Endodermal cell (in vitro differentiated cells): Measurements from ENCODE around the gene FLAD1. TPM values are rescaled to one million over a fixed set of nuclear protein-coding genes. Genes with fewer than 3 reads are reported as not detected.

Experiments used
- DNase-seq: peaks from one replicate; pipeline ENCODE4 v3.0.0-alpha.2; 2017
- H3K27ac ChIP-seq: 2 replicates; pipeline ENCODE4 v1.5.1; 2013; ENCODE audit warnings: mild to moderate bottlenecking, low read depth, low read length, moderate library complexity
- H3K27me3 ChIP-seq: 2 replicates; pipeline ENCODE4 v1.6.1; 2013; ENCODE audit warnings: mild to moderate bottlenecking, low read length, moderate library complexity; ENCODE audit not compliant: insufficient read depth, control insufficient read depth, poor library complexity, severe bottlenecking
- H3K36me3 ChIP-seq: 2 replicates; pipeline ENCODE4 v1.7.0; 2013; ENCODE audit warnings: mild to moderate bottlenecking, low read length, moderate library complexity; ENCODE audit not compliant: control insufficient read depth, insufficient read depth
- H3K4me1 ChIP-seq: one replicate; pipeline ENCODE4 v1.7.0; 2013; ENCODE audit warnings: low read length; ENCODE audit not compliant: control insufficient read depth, insufficient read depth
- H3K4me3 ChIP-seq: 2 replicates; pipeline ENCODE4 v1.5.1; 2013; ENCODE audit warnings: mild to moderate bottlenecking, low read length, moderate library complexity
- H3K9ac ChIP-seq: 2 replicates; pipeline ENCODE4 v1.6.1; 2013; ENCODE audit warnings: mild to moderate bottlenecking, low read length, moderate library complexity; ENCODE audit not compliant: poor library complexity, severe bottlenecking; ENCODE audit errors: extremely low read depth
- H3K9me3 ChIP-seq: 2 replicates; pipeline ENCODE4 v1.6.1; 2013; ENCODE audit warnings: mild to moderate bottlenecking, low read length, moderate library complexity; ENCODE audit not compliant: control insufficient read depth
- H3K27ac Mint-ChIP-seq: 2 replicates; pipeline ENCODE4 v1.8.0; 2020; ENCODE audit warnings: mixed read lengths
- H3K27me3 Mint-ChIP-seq: 2 replicates; pipeline ENCODE4 v1.8.0; 2021; ENCODE audit warnings: mild to moderate bottlenecking, mixed read lengths; ENCODE audit not compliant: insufficient read depth
- H3K36me3 Mint-ChIP-seq: 2 replicates; pipeline ENCODE4 v1.8.0; 2020; ENCODE audit warnings: low read depth, mixed read lengths
- H3K4me1 Mint-ChIP-seq: 2 replicates; pipeline ENCODE4 v1.8.0; 2020; ENCODE audit warnings: mixed read lengths
- H3K4me3 Mint-ChIP-seq: 2 replicates; pipeline ENCODE4 v1.8.0; 2020; ENCODE audit warnings: mild to moderate bottlenecking, moderate library complexity, mixed read lengths
- H3K9me3 Mint-ChIP-seq: 2 replicates; pipeline ENCODE4 v1.8.0; 2020; ENCODE audit warnings: mild to moderate bottlenecking, mixed read lengths
- WGBS, 2 experiments: methylation state at CpG; one replicate each; pipeline versions ENCODE4 v1.1.5 to v1.1.7; 2013; ENCODE audit warnings: missing lambda C conversion rate in 2 of 2, mixed read lengths in 1 of 2; ENCODE audit not compliant: insufficient coverage in 1 of 2, insufficient read length in 1 of 2; 5-methylcytosine and 5-hydroxymethylcytosine counted together
- total RNA-seq, 2 donors: library from RNA; stranded (reverse); fragmentation: NEBNext Ultra II Directional in 1 of 2; extraction: Animal tissue kit (Norgen Biotek cat#: 25700) in 1 of 2; gene quantifications; 2 replicates in 1 of 2; 3 replicates in 1 of 2; pipeline ENCODE4 v1.2.1, GENCODE V29; 2021
- TF ChIP-seq, protein P1 (sequence below): fragments of 200-600 bp; sonication (generic); conservative IDR thresholded peaks from 2 replicates; pipeline ENCODE4 v1.5.0; 2021; ENCODE audit warnings: antibody characterized with exemption, mild to moderate bottlenecking

The FLAD1 gene
- total RNA-seq, 2 donors from 2014 or later = 61.9 to 65.0 TPM

DNA sequence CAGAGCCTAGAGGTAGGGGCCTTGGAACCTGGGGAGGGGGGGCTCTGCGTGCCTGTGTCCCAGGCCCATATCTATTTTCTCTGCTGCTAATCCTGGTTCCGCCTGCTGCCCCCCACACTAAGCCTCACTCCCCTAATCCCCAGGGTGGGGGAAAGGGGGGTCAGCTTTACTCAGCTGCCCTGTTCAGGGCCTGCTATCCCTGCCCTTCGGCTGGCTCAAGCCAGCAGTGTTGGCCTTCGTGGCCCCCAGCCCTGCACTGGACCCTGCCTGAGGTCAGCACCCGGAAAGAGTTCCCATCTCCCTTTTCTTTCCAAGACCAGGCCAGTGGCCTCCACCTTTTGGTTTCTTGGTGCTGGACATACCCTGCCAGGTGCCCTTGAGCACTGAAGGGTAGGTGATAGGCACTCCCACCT, 27.9 kb downstream of the FLAD1 start:
- H3K4me1 ChIP-seq = no peaks in the 10 kb centered on the region
- H3K9me3 ChIP-seq = no peaks in the 10 kb centered on the region
- no peak overlapping the region for H3K27ac ChIP-seq
- H3K27ac Mint-ChIP-seq = no peak overlapping the region
- no peak for DNase-seq
- H3K27me3 Mint-ChIP-seq = no peaks in the 10 kb centered on the region
- no peak overlapping the region for H3K4me3 Mint-ChIP-seq
- H3K36me3 ChIP-seq = peaks cover 10% of the 10 kb centered on the region
- no peak overlapping the region for H3K4me3 ChIP-seq
- peaks cover 14% of the 10 kb centered on the region for H3K4me1 Mint-ChIP-seq
- no peaks in the 10 kb centered on the region for H3K27me3 ChIP-seq
- no peaks in the 10 kb centered on the region for H3K9me3 Mint-ChIP-seq
- no peak overlapping the region for H3K9ac ChIP-seq
- TF ChIP-seq, protein P1, sequence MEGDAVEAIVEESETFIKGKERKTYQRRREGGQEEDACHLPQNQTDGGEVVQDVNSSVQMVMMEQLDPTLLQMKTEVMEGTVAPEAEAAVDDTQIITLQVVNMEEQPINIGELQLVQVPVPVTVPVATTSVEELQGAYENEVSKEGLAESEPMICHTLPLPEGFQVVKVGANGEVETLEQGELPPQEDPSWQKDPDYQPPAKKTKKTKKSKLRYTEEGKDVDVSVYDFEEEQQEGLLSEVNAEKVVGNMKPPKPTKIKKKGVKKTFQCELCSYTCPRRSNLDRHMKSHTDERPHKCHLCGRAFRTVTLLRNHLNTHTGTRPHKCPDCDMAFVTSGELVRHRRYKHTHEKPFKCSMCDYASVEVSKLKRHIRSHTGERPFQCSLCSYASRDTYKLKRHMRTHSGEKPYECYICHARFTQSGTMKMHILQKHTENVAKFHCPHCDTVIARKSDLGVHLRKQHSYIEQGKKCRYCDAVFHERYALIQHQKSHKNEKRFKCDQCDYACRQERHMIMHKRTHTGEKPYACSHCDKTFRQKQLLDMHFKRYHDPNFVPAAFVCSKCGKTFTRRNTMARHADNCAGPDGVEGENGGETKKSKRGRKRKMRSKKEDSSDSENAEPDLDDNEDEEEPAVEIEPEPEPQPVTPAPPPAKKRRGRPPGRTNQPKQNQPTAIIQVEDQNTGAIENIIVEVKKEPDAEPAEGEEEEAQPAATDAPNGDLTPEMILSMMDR = no peak
- 88 to 92% methylated on average over 3 to 5 of the region's 5 CpGs for WGBS, 2 experiments
- peaks cover 11% of the 10 kb centered on the region for H3K36me3 Mint-ChIP-seq

DNA sequence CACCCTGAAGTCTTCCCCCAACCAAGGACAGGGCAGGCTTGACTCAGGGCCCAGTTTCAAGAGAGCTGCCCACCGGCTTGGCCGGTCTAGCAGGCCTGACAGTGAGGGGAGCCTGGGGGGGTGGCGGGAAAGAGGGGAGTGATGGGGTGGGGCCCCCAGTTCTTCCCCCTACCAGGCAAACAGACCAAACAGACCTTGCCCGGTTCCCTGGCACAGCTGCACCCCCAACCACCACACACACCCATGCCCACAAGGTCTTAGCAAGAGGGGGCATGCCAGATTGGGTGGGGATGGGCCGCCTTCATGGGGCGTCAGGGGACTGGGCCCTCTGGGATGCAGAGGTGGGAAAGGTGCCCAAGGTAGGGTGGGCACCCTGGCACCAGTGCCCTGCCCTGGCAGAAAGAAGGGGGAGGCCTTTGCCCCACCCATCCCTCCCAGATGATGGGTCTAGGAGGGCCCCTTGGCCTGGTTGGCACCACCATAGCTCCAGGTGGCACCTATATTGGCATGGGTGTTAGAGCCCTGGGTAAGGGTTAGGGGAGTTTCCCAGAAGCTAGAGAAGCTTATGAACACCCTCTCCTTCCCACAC, 28.4 kb downstream of the FLAD1 start:
- DNase-seq = no peak
- Mint-ChIP-seq H3K9me3 (no peaks in the 10 kb centered on the region), H3K4me3 (no peak overlapping the region), H3K4me1 (peaks cover 14% of the 10 kb centered on the region), H3K27ac (no peak overlapping the region), H3K27me3 (no peaks in the 10 kb centered on the region), H3K36me3 (peaks cover 14% of the 10 kb centered on the region)
- Histone ChIP-seq H3K4me3 (no peak overlapping the region), H3K9me3 (no peaks in the 10 kb centered on the region), H3K36me3 (peaks cover 10% of the 10 kb centered on the region), H3K27ac (no peak overlapping the region), H3K9ac (no peak overlapping the region), H3K27me3 (no peaks in the 10 kb centered on the region), H3K4me1 (no peaks in the 10 kb centered on the region)
- TF ChIP-seq, protein P1 = no peak
- 91 to 100% methylated on average over 2 to 4 of the region's 6 CpGs for WGBS, 2 experiments

DNA sequence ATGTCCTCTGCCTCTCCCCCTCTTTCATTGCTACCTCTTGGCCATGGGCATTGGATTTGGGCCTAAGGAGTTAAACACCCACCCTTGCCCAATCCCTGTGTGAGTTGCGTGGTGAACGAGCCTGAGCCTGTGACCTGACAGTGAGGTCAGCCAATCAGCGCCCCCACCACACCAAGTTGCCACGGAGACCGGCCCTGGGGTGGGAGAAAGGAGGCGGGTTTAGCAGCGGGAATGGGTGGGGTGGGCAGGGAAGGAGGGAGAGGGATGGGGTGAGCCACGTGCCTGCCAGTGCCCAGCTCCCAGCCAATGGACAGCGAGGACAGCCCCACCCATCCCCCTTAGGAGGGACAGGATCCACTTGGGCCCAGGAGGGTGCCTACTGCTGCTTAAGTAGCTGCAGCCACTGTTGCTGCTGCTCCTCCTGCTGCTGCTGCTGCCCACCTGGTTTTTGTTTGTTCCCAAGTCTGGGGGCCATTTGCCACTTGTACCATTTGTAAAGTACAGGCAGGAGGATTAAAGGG, 28.9 kb downstream of the FLAD1 start:
- peaks cover 10% of the 10 kb centered on the region for H3K36me3 ChIP-seq
- peak overlapping the region; percentile 48 for H3K27ac Mint-ChIP-seq
- no peaks in the 10 kb centered on the region for H3K4me1 ChIP-seq
- no peak overlapping the region for H3K27ac ChIP-seq
- no peaks in the 10 kb centered on the region for H3K9me3 Mint-ChIP-seq
- no peak overlapping the region for H3K4me3 ChIP-seq
- no peaks in the 10 kb centered on the region for H3K27me3 ChIP-seq
- 37% methylated on average over 9 of the region's 9 CpGs; no CpG with 5 or more reads in 1 of the 2 experiments for WGBS, 2 experiments
- peak; percentile 97 for DNase-seq
- H3K9me3 ChIP-seq = no peaks in the 10 kb centered on the region
- peaks cover 14% of the 10 kb centered on the region for H3K4me1 Mint-ChIP-seq
- H3K4me3 Mint-ChIP-seq = no peak overlapping the region
- peaks cover 14% of the 10 kb centered on the region for H3K36me3 Mint-ChIP-seq
- H3K27me3 Mint-ChIP-seq = no peaks in the 10 kb centered on the region
- H3K9ac ChIP-seq = no peak overlapping the region
- TF ChIP-seq, protein P1 = no peak
